ENCODE measurements around the gene TMEM151B. TPM values are rescaled to one million over a fixed set of nuclear protein-coding genes. Genes with fewer than 3 reads are reported as not detected.
"Not testable (repeated sequence)": the region's sequence is repeated elsewhere in the genome, so short reads cannot be mapped to it uniquely, and the experiment has no call there.

The TMEM151B gene
- total and polyA plus RNA-seq, 2 donors from 2014 or later, result not detected

DNA sequence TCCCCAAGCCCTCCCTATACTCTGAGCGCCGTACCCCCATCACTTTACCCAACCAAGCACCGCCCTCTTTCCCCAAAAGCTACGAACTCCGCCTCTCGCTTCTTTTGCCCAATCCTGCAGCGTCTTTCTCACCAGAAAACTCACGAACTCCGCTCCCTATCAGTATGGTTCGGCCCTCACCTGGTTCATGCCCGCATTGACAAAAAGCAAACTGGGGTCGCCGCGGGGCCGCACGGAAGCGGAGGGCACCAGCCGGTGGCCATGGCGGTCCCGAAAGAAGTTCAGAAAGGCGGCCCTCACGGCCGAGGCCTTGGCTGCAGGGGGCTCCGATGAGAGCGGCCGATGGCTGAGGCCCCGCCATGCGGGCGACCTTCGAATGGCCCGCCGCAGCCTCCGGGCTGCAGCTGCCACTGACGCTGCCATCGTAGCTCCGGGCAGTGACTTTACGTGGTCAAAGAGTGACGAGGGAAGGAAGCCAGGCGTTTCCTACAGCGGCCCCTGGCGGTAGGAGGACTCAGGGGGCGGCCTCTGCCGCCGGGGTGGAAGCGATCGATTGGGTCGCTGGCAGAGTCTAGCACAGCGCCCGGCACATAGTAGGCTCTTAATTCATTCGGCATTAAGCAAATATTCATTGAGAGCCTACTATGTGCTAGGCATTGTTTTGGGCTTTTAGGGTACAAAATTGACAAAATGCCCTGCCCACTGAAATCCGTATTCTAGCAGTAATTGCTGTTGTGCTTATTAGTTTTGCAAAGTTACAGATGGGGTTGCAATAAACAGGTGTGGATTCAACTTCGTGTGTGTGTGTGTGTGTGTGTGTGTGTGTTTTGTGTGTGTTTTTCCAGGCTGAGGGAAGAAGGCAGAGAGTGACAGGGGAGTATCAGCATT is 42.9 kb downstream of the TMEM151B start, which contains the start of gene AARS2:
AARS2 (minus strand) TSS at position 447 of the 888 bp plus-strand sequence; CDS start at position 423, 24 bp downstream.
- DNase-seq (peak; percentile 90 to 94 (median 92)), FAIRE-seq (no peak)
- intact Hi-C loops (cut with DNase I), result no loop called here
- peaks cover 0 to 6% (median 0%) of the 10 kb centered on the region in 3 donors for H3K4me1 ChIP-seq (ENCODE audit: control insufficient read depth in 2 of 3, insufficient read depth in 2 of 3, low read depth in 1 of 3, low read length in 3 of 3)
- TF ChIP-seq, protein P1, sequence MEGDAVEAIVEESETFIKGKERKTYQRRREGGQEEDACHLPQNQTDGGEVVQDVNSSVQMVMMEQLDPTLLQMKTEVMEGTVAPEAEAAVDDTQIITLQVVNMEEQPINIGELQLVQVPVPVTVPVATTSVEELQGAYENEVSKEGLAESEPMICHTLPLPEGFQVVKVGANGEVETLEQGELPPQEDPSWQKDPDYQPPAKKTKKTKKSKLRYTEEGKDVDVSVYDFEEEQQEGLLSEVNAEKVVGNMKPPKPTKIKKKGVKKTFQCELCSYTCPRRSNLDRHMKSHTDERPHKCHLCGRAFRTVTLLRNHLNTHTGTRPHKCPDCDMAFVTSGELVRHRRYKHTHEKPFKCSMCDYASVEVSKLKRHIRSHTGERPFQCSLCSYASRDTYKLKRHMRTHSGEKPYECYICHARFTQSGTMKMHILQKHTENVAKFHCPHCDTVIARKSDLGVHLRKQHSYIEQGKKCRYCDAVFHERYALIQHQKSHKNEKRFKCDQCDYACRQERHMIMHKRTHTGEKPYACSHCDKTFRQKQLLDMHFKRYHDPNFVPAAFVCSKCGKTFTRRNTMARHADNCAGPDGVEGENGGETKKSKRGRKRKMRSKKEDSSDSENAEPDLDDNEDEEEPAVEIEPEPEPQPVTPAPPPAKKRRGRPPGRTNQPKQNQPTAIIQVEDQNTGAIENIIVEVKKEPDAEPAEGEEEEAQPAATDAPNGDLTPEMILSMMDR (IDR thresholded peaks at IDR 0.05; ENCODE audit: borderline replicate concordance, extremely low read depth, insufficient read depth), result peak; percentile 79
- H3K27me3 ChIP-seq (ENCODE audit: control insufficient read depth, insufficient read depth, low read length), result no peaks in the 10 kb centered on the region
- peaks cover 3 to 30% (median 9%) of the 10 kb centered on the region in 3 donors for H3K36me3 ChIP-seq (ENCODE audit: control insufficient read depth in 2 of 3, insufficient read depth in 3 of 3, low read length in 3 of 3)
- peak within 1 kb of the TSS; percentile 81 to 88 (median 86) for H3K9ac ChIP-seq (ENCODE audit: low read length in 3 of 3)
- no peaks in the 10 kb centered on the region for H3K9me3 ChIP-seq (ENCODE audit: control insufficient read depth in 2 of 3, insufficient read depth in 1 of 3, low read length in 3 of 3)
- H3K4me3 ChIP-seq (ENCODE audit: low read length in 3 of 3), result peak within 1 kb of the TSS; percentile 72 to 91 (median 89)
- peak within 1 kb of the TSS in 1 of 2 donors; percentile 38 for H3K27ac ChIP-seq (ENCODE audit: low read depth in 2 of 2, low read length in 2 of 2)

DNA sequence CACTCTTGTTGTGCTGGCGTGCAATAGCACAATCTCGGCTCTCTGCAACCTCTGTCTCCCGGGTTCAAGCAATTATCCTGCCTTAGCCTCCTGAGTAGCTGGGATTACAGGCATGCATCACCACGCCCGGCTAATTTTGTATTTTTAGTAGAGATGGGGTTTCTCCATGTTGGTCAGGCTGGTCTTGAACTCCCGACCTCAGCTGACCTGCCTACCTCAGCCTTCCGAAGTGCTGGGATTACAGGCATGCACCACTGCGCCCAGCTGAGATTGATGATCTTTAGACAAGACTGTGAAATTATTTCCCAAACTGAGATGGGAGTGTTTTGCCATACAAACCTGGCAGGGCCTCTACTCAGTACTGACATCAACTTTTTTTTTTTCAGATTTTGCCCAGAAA is 44.4 kb downstream of the TMEM151B start:
- H3K9ac ChIP-seq (ENCODE audit: low read length in 3 of 3); H3K27ac ChIP-seq (ENCODE audit: low read depth in 2 of 2, low read length in 2 of 2); FAIRE-seq: not testable (repeated sequence)

DNA sequence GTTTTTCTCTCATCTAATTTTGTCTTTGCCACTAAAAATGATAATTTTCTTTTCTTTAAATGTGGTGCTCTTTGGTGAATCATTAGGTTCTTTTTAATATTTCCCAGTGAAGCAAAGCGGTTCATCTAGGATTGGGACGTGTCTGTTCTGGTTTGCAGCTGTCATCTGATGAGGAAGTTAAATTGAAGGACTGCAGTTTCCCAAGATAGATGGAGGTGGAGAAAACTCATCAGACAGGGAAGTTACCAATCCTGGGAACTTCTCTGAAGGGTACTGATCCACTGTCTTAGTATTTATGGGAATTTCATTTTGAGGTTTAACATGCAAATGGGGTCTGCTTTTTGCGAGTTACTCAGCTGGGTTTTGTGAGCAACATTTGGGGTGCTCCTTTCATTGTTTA is 45.3 kb downstream of the TMEM151B start:
- no peak for DNase-seq
- no peak overlapping the region for H3K9ac ChIP-seq (ENCODE audit: low read length in 3 of 3)
- H3K4me1 ChIP-seq (ENCODE audit: control insufficient read depth in 2 of 3, insufficient read depth in 2 of 3, low read depth in 1 of 3, low read length in 3 of 3), result peaks cover 0 to 6% (median 0%) of the 10 kb centered on the region in 3 donors
- H3K9me3 ChIP-seq (ENCODE audit: control insufficient read depth in 2 of 3, insufficient read depth in 1 of 3, low read length in 3 of 3), result no peaks in the 10 kb centered on the region
- no peak overlapping the region for H3K4me3 ChIP-seq (ENCODE audit: low read length in 3 of 3)
- H3K27me3 ChIP-seq (ENCODE audit: control insufficient read depth, insufficient read depth, low read length), result no peaks in the 10 kb centered on the region
- H3K36me3 ChIP-seq (ENCODE audit: control insufficient read depth in 2 of 3, insufficient read depth in 3 of 3, low read length in 3 of 3), result peaks cover 0 to 12% (median 2%) of the 10 kb centered on the region in 3 donors
- TF ChIP-seq, protein P1 (IDR thresholded peaks at IDR 0.05; ENCODE audit: borderline replicate concordance, extremely low read depth, insufficient read depth), result no peak
- no peak overlapping the region for H3K27ac ChIP-seq (ENCODE audit: low read depth in 2 of 2, low read length in 2 of 2)
- FAIRE-seq, result no peak
- intact Hi-C loops (cut with DNase I), result no loop called here

More for the DNA sequence above, 44.4 kb downstream of the TMEM151B start:
- intact Hi-C loops (cut with DNase I); H3K4me3 ChIP-seq (ENCODE audit: low read length in 3 of 3); H3K4me1 ChIP-seq (ENCODE audit: control insufficient read depth in 2 of 3, insufficient read depth in 2 of 3, low read depth in 1 of 3, low read length in 3 of 3); H3K9me3 ChIP-seq (ENCODE audit: control insufficient read depth in 2 of 3, insufficient read depth in 1 of 3, low read length in 3 of 3); H3K27me3 ChIP-seq (ENCODE audit: control insufficient read depth, insufficient read depth, low read length); DNase-seq: not testable (repeated sequence)
- H3K36me3 ChIP-seq (ENCODE audit: control insufficient read depth in 2 of 3, insufficient read depth in 3 of 3, low read length in 3 of 3), result peaks cover 3 to 21% (median 4%) of the 10 kb centered on the region in 3 donors

DNA sequence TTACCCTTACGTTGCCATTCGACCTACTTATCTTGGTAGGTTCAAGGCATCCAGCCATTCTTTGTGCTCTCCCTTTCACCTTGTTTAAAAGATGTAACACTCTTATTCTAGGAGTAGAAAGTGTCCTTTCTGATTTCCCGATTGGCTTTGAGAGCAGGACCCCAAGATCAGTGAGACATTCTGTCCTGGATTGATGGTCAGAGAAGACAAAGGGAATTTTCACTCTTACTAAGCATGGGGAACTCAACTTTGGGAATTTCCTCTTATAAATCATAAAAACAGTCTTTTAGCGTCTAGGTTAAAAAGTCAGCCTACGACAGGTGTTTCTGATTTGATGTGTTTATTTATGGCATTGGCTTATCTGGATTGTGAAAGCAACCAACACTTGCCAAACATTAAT is 45.7 kb downstream of the TMEM151B start:
- peaks cover 0 to 6% (median 0%) of the 10 kb centered on the region in 3 donors for H3K4me1 ChIP-seq (ENCODE audit: control insufficient read depth in 2 of 3, insufficient read depth in 2 of 3, low read depth in 1 of 3, low read length in 3 of 3)
- H3K9ac ChIP-seq (ENCODE audit: low read length in 3 of 3), result no peak overlapping the region
- peaks cover 0 to 8% (median 0%) of the 10 kb centered on the region in 3 donors for H3K36me3 ChIP-seq (ENCODE audit: control insufficient read depth in 2 of 3, insufficient read depth in 3 of 3, low read length in 3 of 3)
- H3K27ac ChIP-seq (ENCODE audit: low read depth in 2 of 2, low read length in 2 of 2), result no peak overlapping the region
- H3K4me3 ChIP-seq (ENCODE audit: low read length in 3 of 3), result no peak overlapping the region
- H3K9me3 ChIP-seq (ENCODE audit: control insufficient read depth in 2 of 3, insufficient read depth in 1 of 3, low read length in 3 of 3), result no peaks in the 10 kb centered on the region
- TF ChIP-seq, protein P1 (IDR thresholded peaks at IDR 0.05; ENCODE audit: borderline replicate concordance, extremely low read depth, insufficient read depth), result no peak
- no peaks in the 10 kb centered on the region for H3K27me3 ChIP-seq (ENCODE audit: control insufficient read depth, insufficient read depth, low read length)
- intact Hi-C loops (cut with DNase I), result no loop called here
- DNase-seq, result no peak
- FAIRE-seq, result no peak

Measured in kidney (tissue), 14 donors.